T-cell (primary cell): ENCODE measurements around the gene ZNF646. TPM values are rescaled to one million over a fixed set of nuclear protein-coding genes. Genes with fewer than 3 reads are reported as not detected.

Experiments
- ATAC-seq, 4 experiments: fragments of 200-7000 bp in 3 of 4; fragments of 150-1000 bp in 1 of 4; cut with Tn5 transposase; replicated peaks in 1 of 4; 1 replicate in 3 of 4; 2 replicates in 1 of 4; pipeline ENCODE4 v1.10.0; 2021; ENCODE audit warnings: moderate library complexity in 3 of 4, mild to moderate bottlenecking in 2 of 4, moderate number of reproducible peaks in 1 of 4
- CTCF ChIA-PET, 2 donors: fragments of 300-600 bp; sonication (Branson Sonifier 250); formaldehyde crosslinking; loops; one replicate each; lab custom pipeline; 2022; ENCODE audit warnings: antibody characterized with exemption in 2 of 2; lab: Charles Lee
- POLR2A ChIA-PET, 2 donors: fragments of 300-600 bp; sonication (Branson Sonifier 250); formaldehyde crosslinking; loops; one replicate each; lab custom pipeline; 2022; ENCODE audit warnings: antibody characterized with exemption in 2 of 2; lab: Charles Lee
- DNase-seq, 35 experiments: peaks; one replicate each; pipeline versions ENCODE4 v3.0.0 to v3.0.0-alpha.2; 2013 to 2023
- H3K27ac ChIP-seq: one replicate; pipeline ENCODE4 v1.5.1; 2013; ENCODE audit warnings: low read length
- H3K27me3 ChIP-seq, 2 experiments: replicated peaks in 1 of 2; 1 replicate in 1 of 2; 2 replicates in 1 of 2; pipeline versions ENCODE4 v1.6.1 to v1.7.0; 2013; ENCODE audit warnings: low read length in 1 of 2, mixed read lengths in 1 of 2; ENCODE audit not compliant: control insufficient read depth in 2 of 2, insufficient read depth in 2 of 2; ENCODE audit errors: extremely low read depth in 1 of 2
- H3K36me3 ChIP-seq, 2 donors: 1 replicate in 1 of 2; 2 replicates in 1 of 2; pipeline versions ENCODE4 v1.6.1 to v1.7.0; 2013; ENCODE audit warnings: low read length in 1 of 2; ENCODE audit not compliant: control insufficient read depth in 2 of 2, insufficient read depth in 1 of 2; ENCODE audit errors: extremely low read depth in 1 of 2
- H3K4me1 ChIP-seq, 2 experiments: 1 replicate in 1 of 2; 2 replicates in 1 of 2; pipeline versions ENCODE4 v1.6.1 to v1.7.0; 2013; ENCODE audit warnings: low read length in 2 of 2, mixed read lengths in 1 of 2; ENCODE audit not compliant: insufficient read depth in 2 of 2, control insufficient read depth in 1 of 2; ENCODE audit errors: extremely low read depth in 1 of 2
- H3K4me3 ChIP-seq, 2 donors: 1 replicate in 1 of 2; 2 replicates in 1 of 2; pipeline versions ENCODE4 v1.5.1 to v1.7.0; 2013; ENCODE audit warnings: mild to moderate bottlenecking in 2 of 2, low read length in 1 of 2, moderate library complexity in 1 of 2; ENCODE audit not compliant: control insufficient read depth in 1 of 2; ENCODE audit errors: extremely low read depth in 1 of 2
- H3K9me3 ChIP-seq: 2 replicates; pipeline ENCODE4 v1.7.0; 2013
- H3K27ac Mint-ChIP-seq, 2 donors: one replicate each; pipeline ENCODE4 v1.8.0; 2020 to 2021; ENCODE audit warnings: mild to moderate bottlenecking in 2 of 2, mixed read lengths in 2 of 2
- H3K27me3 Mint-ChIP-seq, 2 donors: one replicate each; pipeline ENCODE4 v1.8.0; 2021 to 2022; ENCODE audit warnings: mixed read lengths in 2 of 2
- H3K36me3 Mint-ChIP-seq: one replicate; pipeline ENCODE4 v1.8.0; 2021; ENCODE audit warnings: mixed read lengths
- H3K4me1 Mint-ChIP-seq, 3 donors: one replicate each; pipeline ENCODE4 v1.8.0; 2020 to 2022; ENCODE audit warnings: mixed read lengths in 3 of 3, mild to moderate bottlenecking in 1 of 3
- H3K4me3 Mint-ChIP-seq, 3 donors: one replicate each; pipeline ENCODE4 v1.8.0; 2020 to 2022; ENCODE audit warnings: mild to moderate bottlenecking in 3 of 3, mixed read lengths in 3 of 3, moderate library complexity in 3 of 3
- H3K9me3 Mint-ChIP-seq, 3 donors: one replicate each; pipeline ENCODE4 v1.8.0; 2020 to 2022; ENCODE audit warnings: mixed read lengths in 3 of 3
- WGBS: methylation state at CpG from one replicate; pipeline ENCODE4 v1.1.5; 2013; ENCODE audit warnings: missing lambda C conversion rate; ENCODE audit not compliant: insufficient coverage; 5-methylcytosine and 5-hydroxymethylcytosine counted together
- total RNA-seq, 35 experiments: library from RNA in 6 of 35; stranded (reverse) in 6 of 35; fragments of 120-200 nt in 1 of 35; gene quantifications; one replicate each; pipeline versions ENCODE4 v1.2.1 to v1.2.4 and lab custom pipeline; 2013 to 2026

Gene ZNF646
- total RNA-seq, 5 donors from 2014 or later (not counting 1 experiment from before 2014, with no cell fraction given) = 21.1 to 47.7 (median 44.1) TPM

GRCh38 chr16:31063843-31064611 is 10.2 kb upstream of the ZNF646 start:
- H3K4me1 ChIP-seq = peaks cover 9 to 57% of the 10 kb centered on the region in 2 experiments
- Mint-ChIP-seq H3K27ac (peak overlapping the region; percentile 86 to 87), H3K36me3 (peaks cover 17% of the 10 kb centered on the region), H3K27me3 (no peaks in the 10 kb centered on the region), H3K4me3 (peak overlapping the region; percentile 44 to 82 (median 66)), H3K9me3 (no peaks in the 10 kb centered on the region), H3K4me1 (peaks cover 41 to 60% (median 44%) of the 10 kb centered on the region in 3 donors)
- DNase-seq (peak in 15 of 35 experiments; percentile 2 to 59 (median 15)), ATAC-seq (peak; percentile 41 to 74 (median 66))
- H3K4me3 ChIP-seq = peak overlapping the region in 1 of 2 donors; percentile 35
- no peaks in the 10 kb centered on the region for H3K9me3 ChIP-seq
- 57% methylated on average over 51 of the region's 56 CpGs for WGBS
- POLR2A ChIA-PET = no interaction called here
- CTCF ChIA-PET = interaction anchor here in 1 of 2 donors (0.6 kb wide), 1 partner anchor 13 kb away, joined by 3 read pairs; no protein-coding TSS in a partner anchor
- no peaks in the 10 kb centered on the region for H3K27me3 ChIP-seq
- peak overlapping the region; percentile 41 for H3K27ac ChIP-seq
- H3K36me3 ChIP-seq = peaks cover 8 to 20% of the 10 kb centered on the region in 2 donors

DNA sequence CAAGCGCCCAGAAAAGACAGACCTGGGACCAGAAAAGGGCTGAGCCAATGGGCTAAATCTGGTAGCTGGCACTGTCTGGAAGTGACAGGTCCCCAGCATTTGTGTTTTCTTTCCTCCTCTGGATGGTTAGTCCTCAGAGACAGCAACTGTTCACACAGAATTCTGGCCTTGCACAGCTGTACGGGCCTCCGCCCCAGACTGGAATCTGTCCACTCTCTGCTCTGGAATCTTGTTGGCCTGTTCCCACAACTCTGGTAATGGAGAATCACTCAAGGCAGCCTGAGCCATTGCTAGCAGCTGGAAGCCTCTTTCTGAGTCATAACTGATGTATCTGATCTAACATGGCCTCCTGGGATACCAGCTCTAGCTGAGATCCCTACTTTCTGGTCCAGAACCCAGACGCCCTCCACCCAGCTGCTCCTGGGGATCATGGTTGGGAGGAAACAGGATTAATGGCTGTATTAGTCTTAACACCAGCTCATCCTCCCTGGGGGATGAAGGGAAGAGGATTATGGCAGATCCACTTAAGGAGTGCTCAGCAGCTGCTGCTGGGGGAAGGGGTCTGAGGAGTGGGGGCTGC is 9.2 kb upstream of the ZNF646 start:
- Mint-ChIP-seq H3K9me3 (no peaks in the 10 kb centered on the region), H3K4me1 (peaks cover 43 to 63% (median 44%) of the 10 kb centered on the region in 3 donors), H3K36me3 (peaks cover 15% of the 10 kb centered on the region), H3K27me3 (no peaks in the 10 kb centered on the region), H3K27ac (peak overlapping the region; percentile 86 to 87), H3K4me3 (peak overlapping the region; percentile 44 to 82 (median 66))
- DNase-seq (peak in 1 of 35 experiments; percentile 17), ATAC-seq (peak; percentile 26 to 43 (median 33))
- Histone ChIP-seq H3K4me1 (peaks cover 9 to 57% of the 10 kb centered on the region in 2 experiments), H3K9me3 (no peaks in the 10 kb centered on the region), H3K4me3 (peak overlapping the region in 1 of 2 donors; percentile 35), H3K36me3 (peaks cover 8 to 20% of the 10 kb centered on the region in 2 donors), H3K27me3 (no peaks in the 10 kb centered on the region), H3K27ac (peak overlapping the region; percentile 41)
- POLR2A ChIA-PET = no interaction called here
- CTCF ChIA-PET = no interaction called here
- WGBS = 87% methylated on average over 3 of the region's 4 CpGs

GRCh38 chr16:31067342-31067741 is 6.9 kb upstream of the ZNF646 start:
- Histone ChIP-seq H3K27ac (no peak overlapping the region), H3K4me3 (no peak overlapping the region), H3K9me3 (no peaks in the 10 kb centered on the region), H3K36me3 (peaks cover 2 to 5% of the 10 kb centered on the region in 2 donors), H3K27me3 (no peaks in the 10 kb centered on the region), H3K4me1 (peaks cover 17 to 49% of the 10 kb centered on the region in 2 experiments)
- POLR2A ChIA-PET = no interaction called here
- Mint-ChIP-seq H3K4me3 (no peak overlapping the region), H3K27me3 (no peaks in the 10 kb centered on the region), H3K9me3 (no peaks in the 10 kb centered on the region), H3K4me1 (peaks cover 49 to 61% (median 53%) of the 10 kb centered on the region in 3 donors), H3K27ac (no peak overlapping the region), H3K36me3 (peaks cover 7% of the 10 kb centered on the region)
- ATAC-seq (no peak), DNase-seq (no peak)
- WGBS = no CpG with 5 or more reads among the region's 3 CpGs
- CTCF ChIA-PET = interaction anchor here in 1 of 2 donors (0.6 kb wide), 1 partner anchor 43 kb away, joined by 3 read pairs; no protein-coding TSS in a partner anchor

DNA sequence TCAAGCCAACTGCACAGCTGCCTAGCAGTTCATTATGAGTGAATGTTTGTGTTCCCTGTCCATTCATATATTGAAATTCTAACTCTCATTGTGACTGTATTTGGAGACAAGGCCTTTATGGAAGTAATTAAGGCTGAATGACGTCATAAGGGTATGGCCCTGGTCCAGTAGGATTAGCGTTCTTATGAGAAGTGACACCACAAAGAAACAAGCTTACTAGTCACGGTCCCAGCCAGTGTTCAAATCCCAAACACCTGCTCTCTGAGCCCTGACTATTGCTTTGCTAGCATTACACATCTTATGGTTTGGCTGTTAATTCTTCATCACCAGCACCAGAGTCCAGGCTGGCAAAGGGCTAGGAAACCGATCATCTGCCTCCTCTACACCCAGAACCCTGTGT is 2.4 kb upstream of the ZNF646 start:
- peak overlapping the region in 1 of 2 donors; percentile 95 for H3K4me3 ChIP-seq
- H3K27ac ChIP-seq = peak overlapping the region; percentile 58
- Mint-ChIP-seq H3K36me3 (no peaks in the 10 kb centered on the region), H3K27ac (peak overlapping the region; percentile 93 to 94), H3K9me3 (no peaks in the 10 kb centered on the region), H3K4me1 (peaks cover 37 to 47% (median 42%) of the 10 kb centered on the region in 3 donors), H3K4me3 (peak overlapping the region; percentile 92 to 94 (median 94)), H3K27me3 (no peaks in the 10 kb centered on the region)
- WGBS = 76% methylated on average over 2 of the region's 4 CpGs
- ChIA-PET CTCF (interaction anchor here in 1 of 2 donors (0.8 kb wide), 1 partner anchor 70 kb away, joined by 4 read pairs; no protein-coding TSS in a partner anchor), POLR2A (no interaction called here)
- H3K9me3 ChIP-seq = no peaks in the 10 kb centered on the region
- ATAC-seq (no peak), DNase-seq (no peak)
- no peaks in the 10 kb centered on the region for H3K27me3 ChIP-seq
- peaks cover 14 to 27% of the 10 kb centered on the region in 2 experiments for H3K4me1 ChIP-seq
- H3K36me3 ChIP-seq = peaks cover 8 to 9% of the 10 kb centered on the region in 2 donors

DNA sequence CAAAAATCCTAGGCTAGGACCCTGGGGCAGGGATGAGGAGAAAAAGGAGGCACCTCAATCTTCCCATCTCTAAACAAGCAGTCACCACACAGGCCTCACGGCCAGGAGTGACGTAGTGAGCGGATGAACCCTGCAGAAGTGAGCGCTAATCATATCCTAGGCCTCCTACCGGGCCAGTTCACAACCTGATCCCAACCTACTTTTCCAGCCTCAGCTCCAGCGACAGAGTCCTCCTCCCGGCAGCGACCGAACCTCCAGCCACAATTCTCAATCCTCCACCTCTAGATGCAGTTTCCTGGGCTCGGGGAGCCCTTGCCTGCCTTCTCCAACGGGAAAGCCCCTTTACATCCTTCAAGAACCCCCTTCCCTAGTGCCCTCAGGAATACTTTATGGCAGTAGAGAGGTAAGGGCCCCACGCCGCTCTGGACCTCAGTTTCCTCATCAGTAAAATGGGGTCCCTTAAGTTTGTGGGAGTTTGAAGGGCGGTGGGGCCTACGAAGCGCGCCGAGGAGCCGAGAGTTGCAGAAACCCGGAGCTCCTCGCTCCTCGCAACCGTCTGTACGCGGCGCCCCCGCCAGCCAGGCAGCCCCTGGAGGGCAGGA is 1.6 kb upstream of the ZNF646 start:
- Histone ChIP-seq H3K4me3 (peak overlapping the region; percentile 69 to 95), H3K27ac (peak overlapping the region; percentile 58), H3K4me1 (peaks cover 14 to 27% of the 10 kb centered on the region in 2 experiments), H3K9me3 (no peaks in the 10 kb centered on the region), H3K27me3 (no peaks in the 10 kb centered on the region), H3K36me3 (peaks cover 11 to 16% of the 10 kb centered on the region in 2 donors)
- peak overlapping the region; percentile 92 to 94 (median 94) for H3K4me3 Mint-ChIP-seq
- no peaks in the 10 kb centered on the region for H3K9me3 Mint-ChIP-seq
- no peak for ATAC-seq
- ChIA-PET POLR2A (no interaction called here), CTCF (interaction anchor here in 1 of 2 donors (1.4 kb wide), 1 partner anchor 38 kb away, joined by 3 read pairs; no protein-coding TSS in a partner anchor)
- under 1% methylated on average over 18 of the region's 27 CpGs for WGBS
- H3K27ac Mint-ChIP-seq = peak overlapping the region; percentile 93 to 94
- peaks cover 38 to 45% (median 39%) of the 10 kb centered on the region in 3 donors for H3K4me1 Mint-ChIP-seq
- peaks cover 3% of the 10 kb centered on the region for H3K36me3 Mint-ChIP-seq
- DNase-seq = peak in 6 of 35 experiments; percentile 12 to 51 (median 16)
- H3K27me3 Mint-ChIP-seq = no peaks in the 10 kb centered on the region
